GM23338 (cell line): Measurements from ENCODE around the gene ENTR1. TPM values are rescaled to one million over a fixed set of nuclear protein-coding genes. Genes with fewer than 3 reads are reported as not detected.

ENCODE experiments used
- ATAC-seq: fragments of 200-7000 bp; cut with Tn5 transposase; 3 replicates; pipeline ENCODE4 v1.9.1; 2020
- DNase-seq: peaks from one replicate; pipeline ENCODE4 v3.0.0-alpha.2; 2015; ENCODE audit warnings: low spot score
- H2AFZ ChIP-seq: fragments of 200-600 bp; sonication (generic); 2 replicates; pipeline ENCODE4 v1.8.0; 2016; ENCODE audit warnings: antibody characterized with exemption, mild to moderate bottlenecking, moderate library complexity
- H3F3A ChIP-seq: fragments of 200-600 bp; sonication (generic); replicated peaks from 2 replicates; pipeline ENCODE4 v1.8.0; 2017; ENCODE audit warnings: antibody characterized with exemption, mixed run types, low read depth
- H3K27ac ChIP-seq: fragments of 200-600 bp; sonication (generic); 2 replicates; pipeline ENCODE4 v1.6.1; 2016; ENCODE audit warnings: low read depth
- H3K27me3 ChIP-seq: fragments of 200-600 bp; sonication (generic); 2 replicates; pipeline ENCODE4 v1.8.0; 2016; ENCODE audit warnings: mild to moderate bottlenecking, mixed run types, moderate library complexity; ENCODE audit not compliant: insufficient read depth
- H3K36me3 ChIP-seq: fragments of 200-600 bp; sonication (generic); 2 replicates; pipeline ENCODE4 v1.8.0; 2016; ENCODE audit warnings: mild to moderate bottlenecking; ENCODE audit not compliant: insufficient read depth
- H3K4me1 ChIP-seq: fragments of 200-600 bp; sonication (generic); 2 replicates; pipeline ENCODE4 v1.8.0; 2016; ENCODE audit warnings: mild to moderate bottlenecking, moderate library complexity; ENCODE audit not compliant: insufficient read depth
- H3K4me2 ChIP-seq: fragments of 200-600 bp; sonication (generic); 2 replicates; pipeline ENCODE4 v1.7.1; 2017; ENCODE audit warnings: mixed run types
- H3K4me3 ChIP-seq: fragments of 200-600 bp; sonication (generic); 2 replicates; pipeline ENCODE4 v1.6.1; 2016; ENCODE audit warnings: mixed run types
- H3K79me2 ChIP-seq: fragments of 200-600 bp; sonication (generic); replicated peaks from 2 replicates; pipeline ENCODE4 v1.8.0; 2017; ENCODE audit warnings: mild to moderate bottlenecking; ENCODE audit not compliant: insufficient read depth
- H3K9me2 ChIP-seq: fragments of 200-600 bp; sonication (generic); 2 replicates; pipeline ENCODE4 v1.8.0; 2017; ENCODE audit not compliant: insufficient read depth
- H4K20me1 ChIP-seq: fragments of 200-600 bp; sonication (generic); replicated peaks from 2 replicates; pipeline ENCODE4 v1.8.0; 2017; ENCODE audit warnings: mild to moderate bottlenecking; ENCODE audit not compliant: insufficient read depth
- H3K27ac Mint-ChIP-seq: 2 replicates; pipeline ENCODE4 v1.8.0; 2020; ENCODE audit warnings: inconsistent platforms, mild to moderate bottlenecking, moderate library complexity, mixed read lengths
- H3K27me3 Mint-ChIP-seq: 3 replicates; pipeline ENCODE4 v1.8.0; 2022; ENCODE audit warnings: low read depth, mild to moderate bottlenecking, moderate library complexity, mixed read lengths, inconsistent platforms; ENCODE audit not compliant: insufficient read depth, poor library complexity
- H3K36me3 Mint-ChIP-seq: 3 replicates; pipeline ENCODE4 v1.8.0; 2021; ENCODE audit warnings: low read depth, mild to moderate bottlenecking, inconsistent platforms, moderate library complexity, mixed read lengths
- H3K4me1 Mint-ChIP-seq: 3 replicates; pipeline ENCODE4 v1.8.0; 2020; ENCODE audit warnings: mild to moderate bottlenecking, inconsistent platforms, mixed read lengths
- H3K4me3 Mint-ChIP-seq: 3 replicates; pipeline ENCODE4 v1.8.0; 2021; ENCODE audit warnings: moderate library complexity, mild to moderate bottlenecking, inconsistent platforms, mixed read lengths
- H3K9me3 Mint-ChIP-seq: 3 replicates; pipeline ENCODE4 v1.8.0; 2020; ENCODE audit warnings: moderate library complexity, mild to moderate bottlenecking, inconsistent platforms, mixed read lengths
- CREB1 ChIP-seq: fragments of 250-450 bp; sonication (Bioruptor Pico); IDR thresholded peaks from 2 replicates; pipeline ENCODE4 v1.5.0; 2020; ENCODE audit warnings: low read depth, mild to moderate bottlenecking, moderate library complexity
- ETS1 ChIP-seq: IDR thresholded peaks from 2 replicates; pipeline ENCODE4 v1.6.1; 2016; ENCODE audit warnings: antibody characterized with exemption
- EZH2 ChIP-seq: fragments of 200-600 bp; sonication (generic); IDR thresholded peaks from one replicate; pipeline ENCODE4 v1.8.0; 2017; ENCODE audit warnings: antibody characterized with exemption, mild to moderate bottlenecking, low read depth; ENCODE audit not compliant: unreplicated experiment
- EZH2phosphoT487 ChIP-seq: fragments of 200-600 bp; sonication (generic); IDR thresholded peaks from one replicate; pipeline ENCODE4 v1.8.1; 2018; ENCODE audit warnings: antibody characterized with exemption; ENCODE audit not compliant: unreplicated experiment
- JUNB ChIP-seq: IDR thresholded peaks from one replicate; pipeline ENCODE4 v1.6.1; 2016; ENCODE audit warnings: antibody characterized with exemption; ENCODE audit not compliant: unreplicated experiment
- NANOG ChIP-seq: IDR thresholded peaks from 2 replicates; pipeline ENCODE4 v1.6.1; 2016; ENCODE audit warnings: antibody characterized with exemption, borderline replicate concordance
- POLR2AphosphoS5 ChIP-seq: IDR thresholded peaks from 2 replicates; pipeline ENCODE4 v1.6.1; 2016; ENCODE audit warnings: antibody characterized with exemption, low read depth
- REST ChIP-seq: IDR thresholded peaks from one replicate; pipeline ENCODE4 v1.6.1; 2018; ENCODE audit warnings: antibody characterized with exemption; ENCODE audit not compliant: unreplicated experiment
- STAT1 ChIP-seq: IDR thresholded peaks from one replicate; pipeline ENCODE4 v1.6.1; 2016; ENCODE audit warnings: antibody characterized with exemption; ENCODE audit not compliant: unreplicated experiment
- ZNF114 ChIP-seq: fragments of 250-450 bp; sonication (Bioruptor Pico); IDR thresholded peaks from 2 replicates; pipeline ENCODE4 v1.5.0; 2020; ENCODE audit warnings: mild to moderate bottlenecking, moderate library complexity
- ZNF331 ChIP-seq: fragments of 250-450 bp; sonication (Bioruptor Pico); IDR thresholded peaks from 2 replicates; pipeline ENCODE4 v1.5.0; 2020; ENCODE audit warnings: low read depth, mild to moderate bottlenecking, moderate library complexity
- ZNF462 ChIP-seq: fragments of 250-450 bp; sonication (Bioruptor Pico); IDR thresholded peaks from 2 replicates; pipeline ENCODE4 v1.5.0; 2020; ENCODE audit warnings: mild to moderate bottlenecking, moderate library complexity
- polyA plus RNA-seq: library from polyadenylated mRNA; unstranded; fragments of >200 nt; fragmentation: Nextera tagmentation; extraction: Ambion mirVana; gene quantifications from 2 replicates; pipeline ENCODE4 v1.2.1, GENCODE V29; 2016
- total RNA-seq: library from RNA; depleted of rRNA; stranded (reverse); fragments of >200 nt; shearing (Covaris generic); gene quantifications from 2 replicates; pipeline ENCODE4 v1.2.3, GENCODE V29; 2014
- TF ChIP-seq, protein P1 (sequence below), 2 experiments: fragments of 200-600 bp in 1 of 2; sonication (generic) in 1 of 2; conservative IDR thresholded peaks; 2 replicates each; pipeline versions ENCODE4 v1.5.1 to v1.6.1; 2016 to 2017; ENCODE audit warnings: antibody characterized with exemption in 2 of 2, low read depth in 2 of 2, mild to moderate bottlenecking in 2 of 2, moderate library complexity in 1 of 2

The ENTR1 gene
- total and polyA plus RNA-seq, 2 experiments from 2014 or later: 25.6 to 91.9 TPM

DNA sequence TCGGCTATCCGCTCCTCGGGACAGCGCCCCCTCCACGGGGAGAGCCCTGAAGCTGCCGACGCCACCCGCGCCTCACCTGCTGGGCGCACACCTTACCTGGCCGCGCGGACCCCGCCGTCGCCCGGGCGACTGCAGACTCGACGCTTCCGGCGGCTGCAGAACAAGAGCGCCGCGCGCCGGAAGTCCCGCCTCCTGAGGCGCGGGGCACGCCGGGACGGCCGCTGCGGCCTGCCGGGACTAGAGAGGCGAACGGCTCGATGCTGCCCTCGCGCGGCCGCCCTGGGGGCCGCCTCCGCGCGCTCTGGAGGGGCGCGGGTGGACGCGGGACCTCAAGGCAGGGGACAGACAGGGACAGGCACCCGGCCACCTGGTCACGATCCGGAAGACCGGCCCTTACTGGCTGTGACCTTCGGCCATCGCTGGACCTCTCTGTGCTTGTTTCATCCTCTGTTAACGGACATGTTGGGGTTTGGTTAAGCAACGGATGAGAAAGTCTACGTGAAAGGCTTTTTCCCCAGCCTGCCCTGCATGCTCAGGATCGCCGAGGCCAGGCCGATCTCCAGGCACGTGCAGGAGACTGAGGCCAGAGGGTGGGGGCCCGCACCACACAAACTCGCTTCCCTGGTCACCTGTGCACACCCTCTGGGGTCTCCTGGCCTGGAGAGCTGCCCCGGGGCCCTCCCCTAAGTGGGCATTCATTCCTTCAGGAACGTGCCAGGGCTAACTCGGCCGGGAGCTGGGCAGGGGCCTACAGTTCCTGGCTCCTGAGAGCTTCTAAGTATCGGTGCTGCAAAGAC, 10.2 kb downstream of the ENTR1 start, which contains the start of gene SNAPC4:
TSS of gene SNAPC4 (minus strand) at position 133 of the 797 bp plus-strand sequence. CDS start 1,742 bp downstream, outside the sequence.
- H3K4me1 Mint-ChIP-seq: peaks cover 9% of the 10 kb centered on the region
- peaks cover 64% of the 10 kb centered on the region for H3K36me3 Mint-ChIP-seq
- H3K9me3 Mint-ChIP-seq: no peaks in the 10 kb centered on the region; the same call in 2 of the 3 replicates
- H3K36me3 ChIP-seq: peaks cover 16% of the 10 kb centered on the region
- peaks cover 27% of the 10 kb centered on the region for H3K79me2 ChIP-seq
- H3K4me3 ChIP-seq: peak within 1 kb of the TSS; percentile 89
- peaks cover 19% of the 10 kb centered on the region for H3K27me3 Mint-ChIP-seq
- H2AFZ ChIP-seq: peak within 1 kb of the TSS; percentile 2; the same call in 1 of the 2 replicates
- ATAC-seq (peak; percentile 91), DNase-seq (peak; percentile 94)
- H3F3A ChIP-seq: peaks cover 26% of the 10 kb centered on the region
- H3K9me2 ChIP-seq: no peaks in the 10 kb centered on the region
- peaks cover 3% of the 10 kb centered on the region; the same call in 1 of the 2 replicates for H4K20me1 ChIP-seq
- peak within 1 kb of the TSS; percentile 73; the same call in 1 of the 2 replicates for H3K27ac ChIP-seq
- TF ChIP-seq REST (no peak), STAT1 (no peak), ZNF114 (CRISPR knock-in tag) (no peak), CREB1 (CRISPR knock-in tag) (peak; percentile 56), NANOG (no peak), EZH2phosphoT487 (no peak), ETS1 (peak; percentile 46; the same call in 1 of the 2 replicates), EZH2 (no peak), JUNB (no peak), ZNF331 (CRISPR knock-in tag) (no peak), POLR2AphosphoS5 (peak; percentile 83), ZNF462 (no peak)
- TF ChIP-seq, protein P1, sequence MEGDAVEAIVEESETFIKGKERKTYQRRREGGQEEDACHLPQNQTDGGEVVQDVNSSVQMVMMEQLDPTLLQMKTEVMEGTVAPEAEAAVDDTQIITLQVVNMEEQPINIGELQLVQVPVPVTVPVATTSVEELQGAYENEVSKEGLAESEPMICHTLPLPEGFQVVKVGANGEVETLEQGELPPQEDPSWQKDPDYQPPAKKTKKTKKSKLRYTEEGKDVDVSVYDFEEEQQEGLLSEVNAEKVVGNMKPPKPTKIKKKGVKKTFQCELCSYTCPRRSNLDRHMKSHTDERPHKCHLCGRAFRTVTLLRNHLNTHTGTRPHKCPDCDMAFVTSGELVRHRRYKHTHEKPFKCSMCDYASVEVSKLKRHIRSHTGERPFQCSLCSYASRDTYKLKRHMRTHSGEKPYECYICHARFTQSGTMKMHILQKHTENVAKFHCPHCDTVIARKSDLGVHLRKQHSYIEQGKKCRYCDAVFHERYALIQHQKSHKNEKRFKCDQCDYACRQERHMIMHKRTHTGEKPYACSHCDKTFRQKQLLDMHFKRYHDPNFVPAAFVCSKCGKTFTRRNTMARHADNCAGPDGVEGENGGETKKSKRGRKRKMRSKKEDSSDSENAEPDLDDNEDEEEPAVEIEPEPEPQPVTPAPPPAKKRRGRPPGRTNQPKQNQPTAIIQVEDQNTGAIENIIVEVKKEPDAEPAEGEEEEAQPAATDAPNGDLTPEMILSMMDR (conservative IDR thresholded peaks at IDR 0.05; ENCODE audit: low read depth in 2 of 2): peak; percentile 67 to 80
- no peaks in the 10 kb centered on the region for H3K27me3 ChIP-seq
- peak within 1 kb of the TSS; percentile 96 for H3K4me2 ChIP-seq
- H3K4me1 ChIP-seq: peaks cover 3% of the 10 kb centered on the region; the same call in 1 of the 2 replicates
- peak within 1 kb of the TSS; percentile 90 for H3K27ac Mint-ChIP-seq
- peak within 1 kb of the TSS; percentile 90 for H3K4me3 Mint-ChIP-seq
